ENCODE data around the gene SSBP1. TPM values are rescaled to one million over a fixed set of nuclear protein-coding genes. Genes with fewer than 3 reads are reported as not detected.

The SSBP1 gene
- total RNA-seq, 4 donors from 2014 or later: 77.9 to 96.3 (median 87.0) TPM

DNA sequence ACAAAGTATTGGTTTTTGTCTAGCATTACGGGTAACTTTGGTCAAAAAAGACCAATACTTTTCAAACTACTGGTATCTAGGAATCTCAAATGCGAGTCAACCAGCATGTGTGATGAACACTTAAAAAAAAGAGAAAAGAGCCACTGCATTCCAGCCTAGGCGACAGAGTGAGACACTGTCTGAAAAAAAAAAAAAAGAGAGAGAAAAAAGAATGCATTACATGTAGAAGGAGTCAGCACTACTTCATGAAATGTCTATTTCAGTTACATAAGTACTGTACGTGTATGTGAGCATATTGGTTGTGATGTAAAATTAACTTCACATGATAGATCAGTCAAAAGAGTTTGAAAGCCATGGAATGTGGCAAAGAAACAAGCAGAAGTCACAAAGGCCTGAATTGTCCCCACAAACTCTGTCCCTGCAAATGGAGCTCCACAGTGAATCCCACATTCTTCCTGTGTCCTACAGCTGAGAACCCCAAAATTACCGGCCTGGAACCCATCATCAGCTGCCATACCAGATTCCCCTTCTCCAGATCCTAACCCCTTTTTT is 37.8 kb upstream of the SSBP1 start:
- no peaks in the 10 kb centered on the region for H3K9me3 ChIP-seq
- peak overlapping the region in 2 of 4 donors; percentile 72 to 93 for H3K4me3 ChIP-seq
- no peaks in the 10 kb centered on the region for H3K36me3 ChIP-seq
- H3K27me3 ChIP-seq: no peaks in the 10 kb centered on the region
- WGBS, 2 donors: 51% methylated on average over 5 of the region's 5 CpGs
- peak overlapping the region in 3 of 4 donors; percentile 77 to 90 (median 82) for H3K27ac ChIP-seq
- no peak for DNase-seq (ENCODE audit: low spot score in 2 of 2)
- TF ChIP-seq, protein P1, sequence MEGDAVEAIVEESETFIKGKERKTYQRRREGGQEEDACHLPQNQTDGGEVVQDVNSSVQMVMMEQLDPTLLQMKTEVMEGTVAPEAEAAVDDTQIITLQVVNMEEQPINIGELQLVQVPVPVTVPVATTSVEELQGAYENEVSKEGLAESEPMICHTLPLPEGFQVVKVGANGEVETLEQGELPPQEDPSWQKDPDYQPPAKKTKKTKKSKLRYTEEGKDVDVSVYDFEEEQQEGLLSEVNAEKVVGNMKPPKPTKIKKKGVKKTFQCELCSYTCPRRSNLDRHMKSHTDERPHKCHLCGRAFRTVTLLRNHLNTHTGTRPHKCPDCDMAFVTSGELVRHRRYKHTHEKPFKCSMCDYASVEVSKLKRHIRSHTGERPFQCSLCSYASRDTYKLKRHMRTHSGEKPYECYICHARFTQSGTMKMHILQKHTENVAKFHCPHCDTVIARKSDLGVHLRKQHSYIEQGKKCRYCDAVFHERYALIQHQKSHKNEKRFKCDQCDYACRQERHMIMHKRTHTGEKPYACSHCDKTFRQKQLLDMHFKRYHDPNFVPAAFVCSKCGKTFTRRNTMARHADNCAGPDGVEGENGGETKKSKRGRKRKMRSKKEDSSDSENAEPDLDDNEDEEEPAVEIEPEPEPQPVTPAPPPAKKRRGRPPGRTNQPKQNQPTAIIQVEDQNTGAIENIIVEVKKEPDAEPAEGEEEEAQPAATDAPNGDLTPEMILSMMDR (IDR thresholded peaks at IDR 0.05): no peak
- TF ChIP-seq POLR2A (IDR thresholded peaks at IDR 0.05): no peak
- no peak for TF ChIP-seq EP300 (IDR thresholded peaks at IDR 0.05)
- H3K4me1 ChIP-seq: peaks cover 0 to 56% (median 5%) of the 10 kb centered on the region in 4 donors

- TF ChIP-seq, protein P1 (IDR thresholded peaks at IDR 0.05): no peak
- TF ChIP-seq EP300 (IDR thresholded peaks at IDR 0.05) (no peak), POLR2A (IDR thresholded peaks at IDR 0.05) (no peak)
- 12 to 19% methylated on average over 20 of the region's 20 CpGs for WGBS, 2 donors
- DNase-seq (ENCODE audit: low spot score in 2 of 2): no peak
- Histone ChIP-seq H3K27ac (peak overlapping the region; percentile 73 to 90 (median 80)), H3K36me3 (no peaks in the 10 kb centered on the region), H3K4me3 (peak overlapping the region; percentile 62 to 93 (median 82)), H3K9me3 (no peaks in the 10 kb centered on the region), H3K4me1 (peaks cover 0 to 52% (median 5%) of the 10 kb centered on the region in 4 donors), H3K27me3 (no peaks in the 10 kb centered on the region)
These were observed 37.2 kb upstream of the SSBP1 start for GRCh38 chr7:141700848-141701371.

DNA sequence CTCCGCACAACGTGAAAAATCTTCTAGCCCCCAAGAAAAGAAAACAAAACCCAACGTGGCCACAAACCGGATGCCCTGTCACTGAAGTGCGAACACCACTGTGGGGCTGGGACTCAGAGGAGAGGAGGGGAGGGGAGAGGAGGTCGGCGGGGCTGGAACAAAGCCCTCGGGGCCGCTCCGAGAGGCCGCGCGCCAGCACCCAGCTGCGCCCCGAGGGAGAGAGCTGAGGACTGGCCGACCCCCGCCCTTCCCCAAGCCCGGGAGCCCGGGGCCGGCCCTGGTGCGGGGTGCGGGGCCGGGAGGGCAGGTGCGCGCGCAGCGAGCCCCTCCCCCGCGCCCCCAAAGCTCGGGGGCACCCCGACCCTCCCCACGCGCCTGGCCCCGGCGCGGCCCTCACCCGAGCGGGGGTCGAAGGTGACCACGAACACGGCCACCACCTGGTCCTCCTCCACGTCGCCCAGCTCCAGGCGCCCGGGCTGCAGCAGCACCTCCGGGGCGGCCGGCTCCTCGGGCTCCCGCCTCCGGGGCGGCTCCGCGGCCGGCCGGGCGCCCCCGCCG is 36.6 kb upstream of the SSBP1 start:
- WGBS, 2 donors: 0 to 1% methylated on average over 13 to 25 of the region's 59 CpGs
- Histone ChIP-seq H3K27me3 (no peaks in the 10 kb centered on the region), H3K27ac (peak overlapping the region; percentile 73 to 90 (median 80)), H3K36me3 (no peaks in the 10 kb centered on the region), H3K4me3 (peak overlapping the region; percentile 62 to 93 (median 82)), H3K4me1 (peaks cover 0 to 45% (median 5%) of the 10 kb centered on the region in 4 donors), H3K9me3 (no peaks in the 10 kb centered on the region)
- no peak for DNase-seq (ENCODE audit: low spot score in 2 of 2)
- TF ChIP-seq, protein P1 (IDR thresholded peaks at IDR 0.05): no peak
- TF ChIP-seq POLR2A (IDR thresholded peaks at IDR 0.05) (no peak), EP300 (IDR thresholded peaks at IDR 0.05) (no peak)

GRCh38 chr7:141702047-141702567 is 36.1 kb upstream of the SSBP1 start, which contains the start of gene DENND11:
Gene DENND11 (minus strand): TSS chr7:141702166. CDS start chr7:141702153, 13 bp downstream.
- no peak for DNase-seq (ENCODE audit: low spot score in 2 of 2)
- peaks cover 0 to 41% (median 5%) of the 10 kb centered on the region in 4 donors for H3K4me1 ChIP-seq
- no peaks in the 10 kb centered on the region for H3K9me3 ChIP-seq
- H3K27ac ChIP-seq: peak within 1 kb of the TSS; percentile 73 to 90 (median 80)
- H3K4me3 ChIP-seq: peak within 1 kb of the TSS; percentile 62 to 93 (median 82)
- no peaks in the 10 kb centered on the region for H3K27me3 ChIP-seq
- TF ChIP-seq POLR2A (IDR thresholded peaks at IDR 0.05): no peak
- TF ChIP-seq, protein P1 (IDR thresholded peaks at IDR 0.05): no peak
- TF ChIP-seq EP300 (IDR thresholded peaks at IDR 0.05): no peak
- no peaks in the 10 kb centered on the region for H3K36me3 ChIP-seq
- WGBS, 2 donors: 0% methylated on average over 23 to 36 of the region's 62 CpGs

DNA sequence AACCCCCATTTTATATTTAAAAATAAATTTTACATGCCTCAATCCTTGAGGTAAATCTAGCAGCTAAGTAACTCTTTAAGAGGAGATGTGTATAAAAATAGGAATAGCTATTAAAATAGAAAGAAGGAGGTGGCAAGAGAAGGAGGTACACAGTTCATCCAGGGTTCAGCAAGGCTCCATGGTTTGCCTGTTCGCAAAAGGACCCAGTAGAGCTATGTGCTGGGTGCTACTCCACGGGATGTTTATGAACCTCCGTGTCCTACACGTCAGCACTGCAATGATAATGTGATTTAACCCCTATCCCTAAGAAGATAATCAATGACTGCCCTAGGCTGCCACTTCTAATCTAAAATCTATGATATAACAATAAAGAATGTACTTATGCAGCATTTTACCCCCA is 35.3 kb upstream of the SSBP1 start:
- Histone ChIP-seq H3K27ac (no peak overlapping the region), H3K9me3 (no peaks in the 10 kb centered on the region), H3K36me3 (no peaks in the 10 kb centered on the region), H3K27me3 (no peaks in the 10 kb centered on the region), H3K4me1 (peaks cover 0 to 34% (median 3%) of the 10 kb centered on the region in 4 donors), H3K4me3 (peak overlapping the region in 1 of 4 donors; percentile 93)
- DNase-seq (ENCODE audit: low spot score in 2 of 2): no peak
- 69 to 78% methylated on average over 4 of the region's 4 CpGs for WGBS, 2 donors
- TF ChIP-seq POLR2A (IDR thresholded peaks at IDR 0.05): no peak
- no peak for TF ChIP-seq EP300 (IDR thresholded peaks at IDR 0.05)
- TF ChIP-seq, protein P1 (IDR thresholded peaks at IDR 0.05): no peak

Data from tibial nerve (tissue), 4 donors.